Peyer's patch (tissue), 4 donors: ENCODE results near the gene KCNJ6. TPM values are rescaled to one million over a fixed set of nuclear protein-coding genes. Genes with fewer than 3 reads are reported as not detected.

Source experiments
- DNase-seq, 3 donors: peaks; one replicate each; pipeline ENCODE4 v3.0.0-alpha.2; 2017 to 2019
- H3K27ac ChIP-seq, 4 donors: fragments of 200-600 bp; sonication (generic); one replicate each; pipeline ENCODE4 v1.5.1; 2016 to 2019
- H3K27me3 ChIP-seq, 2 donors: fragments of 200-600 bp; sonication (generic); one replicate each; pipeline ENCODE4 v1.5.1; 2019
- H3K36me3 ChIP-seq, 3 donors: fragments of 200-600 bp; sonication (generic); one replicate each; pipeline ENCODE4 v1.5.1; 2016 to 2019
- H3K4me1 ChIP-seq, 4 donors: fragments of 200-600 bp; sonication (generic); one replicate each; pipeline ENCODE4 v1.5.1; 2016 to 2019
- H3K4me3 ChIP-seq, 4 donors: fragments of 200-600 bp; sonication (generic); 1 replicate in 3 of 4; 2 replicates in 1 of 4; pipeline ENCODE4 v1.5.1; 2016 to 2019; ENCODE audit warnings: mild to moderate bottlenecking in 1 of 4
- H3K9me3 ChIP-seq, 4 donors: fragments of 200-600 bp; sonication (generic); one replicate each; pipeline ENCODE4 v1.5.1; 2016 to 2019; ENCODE audit warnings: mild to moderate bottlenecking in 1 of 4
- POLR2A ChIP-seq, 2 donors: fragments of 450-650 bp; IDR thresholded peaks; one replicate each; pipeline ENCODE4 v1.5.1; 2017; ENCODE audit warnings: antibody characterized with exemption in 2 of 2, mild to moderate bottlenecking in 2 of 2, moderate library complexity in 2 of 2
- total RNA-seq, 4 donors: library from RNA; depleted of rRNA; stranded (reverse); fragments of >200 nt; gene quantifications; one replicate each; pipeline ENCODE4 v1.1.0, GENCODE V29; 2016
- TF ChIP-seq, protein P1 (sequence below), 6 experiments: fragments of 450-650 bp in 4 of 6; fragments of 200-600 bp in 2 of 6; sonication (generic) in 1 of 6; IDR thresholded peaks; one replicate each; pipeline ENCODE4 v1.5.1; 2017 to 2019; ENCODE audit warnings: antibody characterized with exemption in 6 of 6, mild to moderate bottlenecking in 3 of 6, moderate library complexity in 1 of 6

The KCNJ6 gene
- total RNA-seq, 4 donors from 2014 or later, result 0.13 to 0.83 (median 0.28) TPM

DNA sequence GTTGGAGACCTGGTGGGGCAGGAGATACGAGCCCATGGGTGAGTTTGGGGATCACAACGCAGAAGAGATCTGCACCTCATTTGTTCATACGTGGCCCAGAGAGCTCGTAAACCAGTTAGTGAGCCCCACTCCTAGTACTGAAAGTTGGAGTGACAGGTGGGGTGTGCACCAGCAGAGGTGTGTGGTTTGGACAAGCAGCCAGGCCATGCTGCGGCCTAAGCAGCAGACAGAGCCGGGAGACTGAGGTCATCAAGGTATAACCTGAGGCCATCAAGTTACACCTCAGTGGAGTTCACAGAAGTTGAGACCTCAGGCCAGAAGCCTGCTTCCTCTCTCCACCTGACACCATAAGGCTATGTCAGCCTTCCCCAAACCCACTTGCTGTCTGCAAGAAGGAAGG, 27.6 kb downstream of the KCNJ6 start:
- Histone ChIP-seq H3K36me3 (no peaks in the 10 kb centered on the region), H3K27me3 (no peaks in the 10 kb centered on the region), H3K27ac (no peak overlapping the region), H3K9me3 (no peaks in the 10 kb centered on the region), H3K4me1 (no peaks in the 10 kb centered on the region), H3K4me3 (no peak overlapping the region)
- DNase-seq, result no peak
- TF ChIP-seq, protein P1, sequence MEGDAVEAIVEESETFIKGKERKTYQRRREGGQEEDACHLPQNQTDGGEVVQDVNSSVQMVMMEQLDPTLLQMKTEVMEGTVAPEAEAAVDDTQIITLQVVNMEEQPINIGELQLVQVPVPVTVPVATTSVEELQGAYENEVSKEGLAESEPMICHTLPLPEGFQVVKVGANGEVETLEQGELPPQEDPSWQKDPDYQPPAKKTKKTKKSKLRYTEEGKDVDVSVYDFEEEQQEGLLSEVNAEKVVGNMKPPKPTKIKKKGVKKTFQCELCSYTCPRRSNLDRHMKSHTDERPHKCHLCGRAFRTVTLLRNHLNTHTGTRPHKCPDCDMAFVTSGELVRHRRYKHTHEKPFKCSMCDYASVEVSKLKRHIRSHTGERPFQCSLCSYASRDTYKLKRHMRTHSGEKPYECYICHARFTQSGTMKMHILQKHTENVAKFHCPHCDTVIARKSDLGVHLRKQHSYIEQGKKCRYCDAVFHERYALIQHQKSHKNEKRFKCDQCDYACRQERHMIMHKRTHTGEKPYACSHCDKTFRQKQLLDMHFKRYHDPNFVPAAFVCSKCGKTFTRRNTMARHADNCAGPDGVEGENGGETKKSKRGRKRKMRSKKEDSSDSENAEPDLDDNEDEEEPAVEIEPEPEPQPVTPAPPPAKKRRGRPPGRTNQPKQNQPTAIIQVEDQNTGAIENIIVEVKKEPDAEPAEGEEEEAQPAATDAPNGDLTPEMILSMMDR (IDR thresholded peaks at IDR 0.05), result no peak
- TF ChIP-seq POLR2A (IDR thresholded peaks at IDR 0.05), result no peak

DNA sequence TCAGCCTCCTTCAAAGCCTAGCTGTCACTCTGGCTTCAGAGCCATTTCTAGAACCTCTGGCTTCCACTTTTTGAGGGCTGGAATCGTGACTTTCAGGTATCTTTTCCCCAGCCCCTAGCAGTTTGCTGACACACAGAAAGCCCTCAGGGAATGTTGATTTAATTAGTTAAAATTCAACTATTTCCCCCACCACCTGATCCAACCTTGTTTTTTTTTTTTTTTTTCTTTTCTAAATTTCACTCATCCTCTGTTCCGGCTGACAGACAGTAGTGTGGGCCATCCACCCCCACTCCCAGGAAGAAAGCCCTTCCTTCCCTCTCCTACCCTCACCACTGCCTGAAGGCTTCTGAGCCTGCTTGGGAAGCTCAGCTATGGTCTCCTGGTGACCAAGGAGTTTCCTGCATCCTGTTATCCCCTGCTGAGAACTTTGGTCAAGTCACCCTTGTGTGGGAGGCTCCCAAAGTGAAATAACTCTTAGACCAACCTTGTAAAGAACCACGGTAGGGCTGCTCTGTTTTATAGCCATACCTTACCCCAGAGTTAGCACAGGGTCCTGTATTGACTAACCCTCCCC, 29.4 kb downstream of the KCNJ6 start:
- H3K36me3 ChIP-seq, result no peaks in the 10 kb centered on the region
- no peak for TF ChIP-seq POLR2A (IDR thresholded peaks at IDR 0.05)
- TF ChIP-seq, protein P1 (IDR thresholded peaks at IDR 0.05), result no peak
- no peak for DNase-seq
- H3K27ac ChIP-seq, result no peak overlapping the region
- no peak overlapping the region for H3K4me3 ChIP-seq
- no peaks in the 10 kb centered on the region for H3K9me3 ChIP-seq
- H3K4me1 ChIP-seq, result no peaks in the 10 kb centered on the region
- no peaks in the 10 kb centered on the region for H3K27me3 ChIP-seq

DNA sequence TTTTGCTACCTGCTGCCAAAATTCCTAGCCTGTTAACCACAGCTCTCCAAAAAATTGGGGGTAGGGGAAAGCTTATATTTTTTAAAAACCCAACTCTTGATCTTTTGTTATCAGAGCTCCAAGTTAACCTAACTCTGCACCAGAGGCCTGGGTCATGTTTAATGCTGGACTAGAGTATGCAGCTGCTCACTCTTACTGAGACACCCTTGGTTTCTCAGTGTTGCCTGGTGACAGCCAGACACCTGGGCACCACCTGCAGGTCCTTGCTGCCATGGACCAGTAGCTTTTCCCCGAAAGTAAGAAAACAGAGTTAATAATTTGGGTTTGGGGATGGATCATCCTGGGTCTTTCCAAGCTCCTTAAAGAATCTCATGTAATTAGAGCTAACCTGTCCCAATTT, 30.1 kb downstream of the KCNJ6 start:
- no peak for DNase-seq
- Histone ChIP-seq H3K36me3 (no peaks in the 10 kb centered on the region), H3K27me3 (no peaks in the 10 kb centered on the region), H3K4me3 (no peak overlapping the region), H3K27ac (no peak overlapping the region), H3K4me1 (no peaks in the 10 kb centered on the region), H3K9me3 (no peaks in the 10 kb centered on the region)
- TF ChIP-seq POLR2A (IDR thresholded peaks at IDR 0.05), result no peak
- TF ChIP-seq, protein P1 (IDR thresholded peaks at IDR 0.05), result no peak

DNA sequence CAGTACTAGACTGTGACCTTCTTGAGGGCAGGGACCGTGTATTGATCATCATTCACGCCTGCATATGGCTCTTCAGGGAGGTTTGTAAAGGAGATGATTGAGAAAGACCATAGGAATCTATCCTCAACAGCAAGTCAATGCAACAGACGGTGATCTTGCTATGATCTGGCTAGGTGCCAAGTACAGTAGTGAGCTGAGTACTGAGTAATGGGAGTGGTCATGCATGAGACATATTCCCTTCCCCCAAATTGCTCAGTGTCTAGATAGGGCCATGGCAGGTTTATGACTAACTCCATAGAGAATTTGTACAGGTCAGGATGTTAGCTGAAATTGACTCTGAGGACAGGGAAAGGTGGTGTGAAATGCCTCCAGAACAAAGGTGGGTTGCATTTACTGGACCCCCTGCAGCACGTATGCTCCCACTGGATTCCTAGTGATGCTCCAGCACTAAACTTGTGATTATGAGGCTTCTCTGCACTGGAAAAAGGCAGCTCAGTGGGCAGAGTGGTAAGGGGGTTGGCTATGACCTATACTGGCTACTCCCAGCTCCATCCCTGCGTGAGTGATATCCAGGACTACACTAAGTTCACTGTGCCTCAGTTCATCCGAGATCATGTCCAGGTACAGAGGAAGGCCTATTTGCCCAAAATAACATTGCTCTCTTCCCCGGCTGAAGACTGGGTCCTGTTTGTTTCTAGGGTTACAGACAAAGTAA, 37.2 kb downstream of the KCNJ6 start:
- DNase-seq, result no peak

DNA sequence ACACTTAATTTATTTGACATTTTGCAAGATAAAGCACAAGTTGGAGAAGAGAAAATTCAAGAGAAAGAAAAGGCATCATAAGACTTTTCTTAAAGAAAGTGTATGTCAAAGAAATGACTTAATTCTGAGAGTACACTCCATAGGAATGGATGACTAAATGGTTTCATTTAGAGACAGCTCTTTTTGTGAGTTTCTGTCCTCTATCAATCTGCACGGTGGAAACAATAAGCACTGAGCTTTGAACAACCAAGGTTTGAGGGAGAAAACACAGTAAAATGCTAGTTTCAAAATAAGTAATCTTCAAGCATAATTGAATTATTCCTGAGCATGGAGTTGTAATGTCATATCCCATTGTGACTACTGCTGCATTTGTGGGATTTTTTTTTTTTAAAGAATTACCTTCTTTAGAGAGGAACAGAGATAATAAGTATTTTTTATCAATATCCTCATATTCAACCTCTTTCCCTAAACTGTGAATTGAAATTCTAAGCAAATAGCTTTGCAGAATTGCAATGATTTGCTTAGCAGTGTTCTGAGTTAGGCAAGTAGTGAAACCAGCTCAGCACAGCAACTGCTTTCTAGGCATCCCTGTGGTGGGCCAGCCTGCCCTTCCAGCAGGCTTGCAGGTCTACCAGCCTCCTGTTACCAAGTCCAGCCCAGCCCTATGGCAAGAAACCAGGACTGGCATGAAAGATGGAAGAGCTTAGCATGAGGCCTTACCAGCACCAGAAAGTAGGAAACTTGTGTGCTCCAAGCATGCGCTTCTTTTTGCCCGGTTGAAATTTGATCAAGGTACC, 38.2 kb downstream of the KCNJ6 start:
- no peak overlapping the region for H3K4me3 ChIP-seq
- no peak for DNase-seq
- no peaks in the 10 kb centered on the region for H3K27me3 ChIP-seq
- TF ChIP-seq, protein P1 (IDR thresholded peaks at IDR 0.05), result no peak
- no peak for TF ChIP-seq POLR2A (IDR thresholded peaks at IDR 0.05)
- no peaks in the 10 kb centered on the region for H3K9me3 ChIP-seq
- H3K36me3 ChIP-seq, result no peaks in the 10 kb centered on the region
- no peak overlapping the region for H3K27ac ChIP-seq
- H3K4me1 ChIP-seq, result no peaks in the 10 kb centered on the region

More for the DNA sequence above, 37.2 kb downstream of the KCNJ6 start:
- Histone ChIP-seq H3K9me3 (no peaks in the 10 kb centered on the region), H3K4me3 (no peak overlapping the region), H3K27ac (no peak overlapping the region), H3K27me3 (no peaks in the 10 kb centered on the region), H3K4me1 (no peaks in the 10 kb centered on the region), H3K36me3 (no peaks in the 10 kb centered on the region)
- TF ChIP-seq POLR2A (IDR thresholded peaks at IDR 0.05), result no peak
- TF ChIP-seq, protein P1 (IDR thresholded peaks at IDR 0.05), result no peak
